Stimulated activated CD4-positive, alpha-beta T cell treated with anti-CD3 and anti-CD28 coated beads, Interleukin-12 subunit alpha, Interleukin-12 subunit beta, amount 100 ng/mL, for 24 hours (primary cell): ENCODE measurements around the gene KLHDC1.
"Not testable (repeated sequence)": the region's sequence is repeated elsewhere in the genome, so short reads cannot be mapped to it uniquely, and the experiment has no call there.

Experiments used
- DNase-seq, 2 experiments: peaks; one replicate each; pipeline ENCODE4 v3.0.0-alpha.2; 2020; ENCODE audit warnings: low read depth in 2 of 2

Gene KLHDC1

GRCh38 chr14:49692811-49693734 is at the start of gene KLHDC1:
KLHDC1 (plus strand) TSS chr14:49693120; CDS start chr14:49693195, 75 bp downstream.
- peak; percentile 48 to 61 for DNase-seq

- DNase-seq: no peak
Measured at GRCh38 chr14:49653508-49653907, 39.4 kb upstream of the KLHDC1 start.

GRCh38 chr14:49654511-49654910 is 38.4 kb upstream of the KLHDC1 start:
- no peak for DNase-seq

GRCh38 chr14:49657500-49657899 is 35.4 kb upstream of the KLHDC1 start:
- DNase-seq: not testable (repeated sequence)

- DNase-seq: no peak
Measured at GRCh38 chr14:49659526-49660455, 33.1 kb upstream of the KLHDC1 start.

GRCh38 chr14:49670475-49670874 is 22.4 kb upstream of the KLHDC1 start:
- DNase-seq: no peak

GRCh38 chr14:49673586-49673985 is 19.3 kb upstream of the KLHDC1 start:
- no peak for DNase-seq

GRCh38 chr14:49677643-49678042 is 15.3 kb upstream of the KLHDC1 start:
- no peak for DNase-seq

- no peak for DNase-seq
Measured at GRCh38 chr14:49679271-49679670, 13.6 kb upstream of the KLHDC1 start.

GRCh38 chr14:49686425-49686824 is 6.5 kb upstream of the KLHDC1 start:
- DNase-seq: no peak

- peak; percentile 66 to 78 for DNase-seq
Measured at GRCh38 chr14:49687942-49688700, 4.8 kb upstream of the KLHDC1 start, which contains the start of gene POLE2. POLE2 (minus strand) TSS chr14:49688214; CDS start chr14:49688203, 11 bp downstream.

- no peak for DNase-seq
Measured at GRCh38 chr14:49688701-49689030, 4.3 kb upstream of the KLHDC1 start.

GRCh38 chr14:49691031-49691430 is 1.9 kb upstream of the KLHDC1 start:
- DNase-seq: no peak

- no peak for DNase-seq
Measured at GRCh38 chr14:49692193-49692757, 645 bp upstream of the KLHDC1 start.

GRCh38 chr14:49693735-49694124 is 810 bp downstream of the KLHDC1 start:
- DNase-seq: not testable (repeated sequence)

GRCh38 chr14:49702725-49703124 is 9.8 kb downstream of the KLHDC1 start:
- DNase-seq: no peak

- DNase-seq: no peak
Measured at GRCh38 chr14:49703965-49704364, 11.0 kb downstream of the KLHDC1 start.

- not testable (repeated sequence) for DNase-seq
Measured at GRCh38 chr14:49704471-49704870, 11.6 kb downstream of the KLHDC1 start.

GRCh38 chr14:49710993-49711392 is 18.1 kb downstream of the KLHDC1 start:
- DNase-seq: not testable (repeated sequence)

GRCh38 chr14:49720744-49721143 is 27.8 kb downstream of the KLHDC1 start:
- DNase-seq: no peak

- DNase-seq: not testable (repeated sequence)
Measured at GRCh38 chr14:49721733-49722435, 29.0 kb downstream of the KLHDC1 start.
